GM18511 (cell line): Measurements from ENCODE around the gene TEX52.

Experiments used
- ATAC-seq: cut with Tn5 transposase; IDR thresholded peaks from one replicate; pipeline ENCODE4 v1.9.1; 2021; ENCODE audit warnings: mild to moderate bottlenecking, moderate library complexity; ENCODE audit not compliant: unreplicated experiment

Gene TEX52

GRCh38 chr12:2801044-2801783 is 55.6 kb downstream of the TEX52 start:
- ATAC-seq = no peak

GRCh38 chr12:2800046-2800570 is 56.7 kb downstream of the TEX52 start:
- no peak for ATAC-seq
